DND-41 (cell line): Measurements from ENCODE around the gene PHGDH.
"Not testable (repeated sequence)": the region's sequence is repeated elsewhere in the genome, so short reads cannot be mapped to it uniquely, and the experiment has no call there.

ENCODE experiments used
- ATAC-seq: fragments of 200-7000 bp; cut with Tn5 transposase; 3 replicates; pipeline ENCODE4 v1.9.1; 2021; ENCODE audit warnings: low read depth; ENCODE audit not compliant: insufficient read depth
- DNase-seq: peaks from one replicate; pipeline ENCODE4 v3.0.0-alpha.2; 2020
- H2AFZ ChIP-seq: 2 replicates; pipeline ENCODE4 v1.6.0; 2012; ENCODE audit warnings: low read depth, low read length
- H3K27ac ChIP-seq: 2 replicates; pipeline ENCODE4 v1.5.1; 2012; ENCODE audit warnings: low read length, inconsistent platforms
- H3K27me3 ChIP-seq: fragments of 200-600 bp; sonication (generic); 2 replicates; pipeline ENCODE4 v1.6.0; 2012; ENCODE audit warnings: low read length, mild to moderate bottlenecking, inconsistent platforms; ENCODE audit not compliant: insufficient read depth, poor library complexity
- H3K36me3 ChIP-seq: 2 replicates; pipeline ENCODE4 v1.5.1; 2012; ENCODE audit warnings: low read length, inconsistent platforms; ENCODE audit not compliant: insufficient read depth
- H3K4me1 ChIP-seq: 2 replicates; pipeline ENCODE4 v1.5.1; 2012; ENCODE audit warnings: mild to moderate bottlenecking, low read length; ENCODE audit not compliant: insufficient read depth
- H3K4me2 ChIP-seq: 2 replicates; pipeline ENCODE4 v1.6.0; 2012; ENCODE audit warnings: mild to moderate bottlenecking, moderate library complexity, low read length, inconsistent platforms; ENCODE audit not compliant: insufficient read depth
- H3K4me3 ChIP-seq, 2 experiments: fragments of 200-600 bp in 1 of 2; shearing (Covaris generic) in 1 of 2; 2 replicates each; pipeline ENCODE4 v1.5.1; 2012 to 2016; ENCODE audit warnings: inconsistent platforms in 2 of 2, low read length in 2 of 2, mild to moderate bottlenecking in 2 of 2, low read depth in 1 of 2, moderate library complexity in 1 of 2
- H3K79me2 ChIP-seq: 2 replicates; pipeline ENCODE4 v1.6.0; 2012; ENCODE audit warnings: low read length, inconsistent platforms; ENCODE audit not compliant: insufficient read depth
- H3K9ac ChIP-seq: 2 replicates; pipeline ENCODE4 v1.6.0; 2012; ENCODE audit warnings: low read depth, mild to moderate bottlenecking, inconsistent platforms, low read length, moderate library complexity
- H3K9me3 ChIP-seq: 2 replicates; pipeline ENCODE4 v1.5.1; 2012; ENCODE audit warnings: low read length, moderate library complexity, mild to moderate bottlenecking, inconsistent platforms; ENCODE audit not compliant: insufficient read depth, severe bottlenecking
- H4K20me1 ChIP-seq: 2 replicates; pipeline ENCODE4 v1.6.0; 2012; ENCODE audit warnings: low read length; ENCODE audit not compliant: insufficient read depth
- CTCF ChIP-seq: IDR thresholded peaks from 2 replicates; pipeline ENCODE4 v1.5.1; 2012; ENCODE audit warnings: borderline replicate concordance, low read length, moderate library complexity, mild to moderate bottlenecking; ENCODE audit not compliant: poor library complexity, severe bottlenecking; ENCODE audit errors: extremely low read depth
- EZH2 ChIP-seq: IDR thresholded peaks from 3 replicates; pipeline ENCODE4 v1.6.1; 2012; ENCODE audit warnings: borderline replicate concordance, low read depth, mild to moderate bottlenecking, moderate library complexity, low read length, inconsistent platforms; ENCODE audit not compliant: severe bottlenecking

Gene PHGDH

GRCh38 chr1:119703666-119704450, 7.9 kb upstream of the PHGDH start:
- TF ChIP-seq EZH2 (no peak), CTCF (no peak)
- Histone ChIP-seq H3K9ac (no peak overlapping the region), H3K9me3 (peaks cover 14% of the 10 kb centered on the region), H3K4me1 (no peaks in the 10 kb centered on the region), H2AFZ (no peak overlapping the region), H3K27ac (no peak overlapping the region), H3K4me2 (no peak overlapping the region), H3K79me2 (no peaks in the 10 kb centered on the region), H3K27me3 (peaks cover 6% of the 10 kb centered on the region), H4K20me1 (no peaks in the 10 kb centered on the region), H3K36me3 (no peaks in the 10 kb centered on the region), H3K4me3 (no peak overlapping the region)
- no peak for DNase-seq
- ATAC-seq: 0 out of 3 replicates have a peak, but pooled peaks have one; percentile 48

- not testable (repeated sequence) for H3K9ac ChIP-seq, H2AFZ ChIP-seq, H3K4me1 ChIP-seq, H3K9me3 ChIP-seq, H3K36me3 ChIP-seq, H3K4me3 ChIP-seq, DNase-seq, H3K27ac ChIP-seq, ATAC-seq, H3K79me2 ChIP-seq, H4K20me1 ChIP-seq, H3K4me2 ChIP-seq, H3K27me3 ChIP-seq
These were observed 5.1 kb upstream of the PHGDH start for GRCh38 chr1:119706599-119706998.

- H2AFZ ChIP-seq: peak overlapping the region; percentile 94
- peak overlapping the region; percentile 95 to 96; a peak in 3 of 4 replicates for H3K4me3 ChIP-seq
- peaks cover 31% of the 10 kb centered on the region; the same call in 1 of the 2 replicates for H4K20me1 ChIP-seq
- not testable (repeated sequence) for H3K9me3 ChIP-seq, ATAC-seq, DNase-seq, H3K27me3 ChIP-seq, H3K27ac ChIP-seq
- H3K79me2 ChIP-seq: peaks cover 46% of the 10 kb centered on the region
- H3K4me1 ChIP-seq: peaks cover 39% of the 10 kb centered on the region
- H3K4me2 ChIP-seq: peak overlapping the region; percentile 87
- peak overlapping the region; percentile 97 for H3K9ac ChIP-seq
- peaks cover 30% of the 10 kb centered on the region for H3K36me3 ChIP-seq
These were observed 354 bp upstream of the PHGDH start for GRCh38 chr1:119711356-119711803.

GRCh38 chr1:119712342-119713038, 756 bp downstream of the PHGDH start:
- no peak for TF ChIP-seq CTCF
- no peak for TF ChIP-seq EZH2
- Histone ChIP-seq H3K27me3 (peaks cover 8% of the 10 kb centered on the region), H3K27ac (peak overlapping the region; percentile 98), H3K9ac (peak overlapping the region; percentile 97), H3K4me1 (peaks cover 42% of the 10 kb centered on the region), H3K9me3 (no peaks in the 10 kb centered on the region), H2AFZ (peak overlapping the region; percentile 94), H3K4me2 (peak overlapping the region; percentile 87), H3K36me3 (peaks cover 33% of the 10 kb centered on the region), H4K20me1 (peaks cover 38% of the 10 kb centered on the region; the same call in 1 of the 2 replicates), H3K4me3 (peak overlapping the region; percentile 95 to 96; a peak in 3 of 4 replicates), H3K79me2 (peaks cover 57% of the 10 kb centered on the region)
- peak; percentile 85 for ATAC-seq
- DNase-seq: peak; percentile 94
